GM21737 (cell line): ENCODE data around the gene LDHD.

Source experiments
- ATAC-seq: cut with Tn5 transposase; IDR thresholded peaks from one replicate; pipeline ENCODE4 v1.9.1; 2021; ENCODE audit warnings: mild to moderate bottlenecking, moderate library complexity; ENCODE audit not compliant: unreplicated experiment

Gene LDHD

GRCh38 chr16:75114946-75115825 lies 1.4 kb downstream of the LDHD start:
- no peak for ATAC-seq

DNA sequence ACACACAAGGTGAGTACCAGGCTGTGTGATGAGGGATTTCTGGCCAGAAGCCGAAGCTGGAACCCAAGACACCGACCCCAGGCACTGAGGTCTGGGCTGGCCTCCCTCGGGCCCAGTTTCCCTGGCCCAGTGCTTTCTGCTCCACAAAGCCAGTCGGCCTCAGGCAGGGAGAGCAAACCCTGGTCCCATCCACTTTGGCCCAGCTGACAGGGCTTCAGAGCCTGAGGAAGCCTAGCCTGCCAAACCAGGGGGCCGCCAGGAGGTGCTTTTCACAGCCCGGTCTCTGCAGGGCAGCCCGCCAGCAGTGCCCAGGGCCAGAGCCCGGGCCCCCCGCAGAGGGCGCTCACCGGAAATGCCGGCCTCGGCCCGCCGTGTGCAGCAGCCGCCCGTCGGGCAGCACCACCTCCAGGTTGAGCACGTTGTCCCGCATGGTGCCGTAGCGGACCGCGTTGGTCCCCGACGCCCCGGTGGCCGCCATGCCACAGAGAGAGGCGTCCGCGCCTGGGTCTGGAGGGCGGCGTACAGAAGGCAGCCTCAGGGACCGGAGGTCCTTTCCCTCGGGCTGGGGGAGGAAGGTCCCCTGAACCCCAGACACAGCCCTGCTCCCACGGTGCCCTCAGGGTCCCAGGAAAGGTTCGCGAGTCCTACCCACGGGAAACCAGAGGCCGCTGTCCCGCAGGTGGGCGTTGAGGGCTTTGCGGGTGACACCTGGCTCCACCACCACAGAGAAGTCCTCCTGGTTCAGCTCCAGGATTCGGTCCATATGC lies 2.2 kb downstream of the LDHD start:
- no peak for ATAC-seq

- ATAC-seq = no peak
Observed at GRCh38 chr16:75113541-75114121, 2.9 kb downstream of the LDHD start.

GRCh38 chr16:75112734-75113491 lies 3.7 kb downstream of the LDHD start:
- no peak for ATAC-seq

GRCh38 chr16:75111961-75112733 lies 4.4 kb downstream of the LDHD start:
- no peak for ATAC-seq

DNA sequence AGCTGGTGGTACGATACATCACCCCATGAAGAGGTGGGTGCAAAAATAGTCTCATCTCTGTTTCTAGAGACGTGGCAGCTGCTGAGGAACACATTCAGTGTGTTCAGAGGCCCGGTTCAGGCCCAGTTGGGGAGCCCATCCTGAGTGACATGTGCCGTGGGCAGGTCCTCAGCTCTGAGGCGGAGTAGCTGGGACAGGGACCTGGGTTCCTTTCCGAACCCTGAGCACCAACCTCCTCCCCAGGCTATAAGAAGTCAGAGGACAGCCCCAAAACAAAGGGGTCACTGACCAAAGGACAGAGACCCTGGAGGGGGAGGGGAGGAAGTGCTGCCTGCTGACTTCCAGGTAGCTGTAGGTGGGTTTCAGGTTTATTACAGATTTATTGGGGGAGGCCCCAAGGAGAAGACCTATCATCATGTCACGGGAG lies 5.1 kb downstream of the LDHD start:
- no peak for ATAC-seq

DNA sequence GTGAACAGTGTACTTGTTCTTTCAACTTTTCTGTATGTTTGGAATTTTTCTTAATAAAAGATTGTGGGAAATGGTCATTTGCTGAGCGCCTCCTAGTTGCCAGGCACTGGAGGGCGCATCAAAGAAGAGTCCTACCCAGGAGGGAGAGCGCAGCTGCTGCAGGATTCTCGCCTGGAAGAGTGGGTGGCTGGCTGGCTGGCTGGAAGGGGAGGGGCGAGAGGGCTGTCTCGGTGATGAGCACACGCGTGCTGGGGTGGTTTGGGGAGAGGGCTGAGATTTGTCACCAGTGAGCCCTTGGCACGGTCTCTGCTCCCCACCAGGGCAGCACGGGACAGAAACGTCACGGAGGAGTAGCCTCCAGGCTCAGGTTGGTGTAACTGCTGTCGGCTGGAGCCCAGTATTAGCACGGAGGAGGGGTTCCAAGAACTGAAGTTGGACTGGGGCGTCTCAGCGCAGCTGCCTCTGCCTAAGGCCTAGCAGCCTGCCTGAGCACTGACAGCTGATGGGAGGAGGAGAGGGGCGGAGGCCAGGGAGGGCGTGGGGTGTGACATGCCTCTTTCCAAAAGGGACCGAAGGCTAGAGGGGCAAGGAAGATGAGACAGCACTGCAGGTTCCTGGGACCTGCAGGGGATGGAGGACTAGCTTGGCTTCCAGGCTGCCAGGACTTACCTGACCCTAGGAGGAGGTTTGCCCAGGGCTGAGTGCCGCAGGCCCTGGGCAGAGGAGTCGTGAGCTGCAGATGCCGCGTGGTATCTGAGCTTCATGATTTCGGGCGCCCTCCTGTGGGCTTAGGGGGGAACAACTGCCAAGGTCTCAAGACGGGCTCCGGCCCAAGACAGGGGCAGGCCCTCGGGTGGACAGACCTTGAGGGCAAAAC lies 5.7 kb downstream of the LDHD start:
- peak; percentile 60 for ATAC-seq

DNA sequence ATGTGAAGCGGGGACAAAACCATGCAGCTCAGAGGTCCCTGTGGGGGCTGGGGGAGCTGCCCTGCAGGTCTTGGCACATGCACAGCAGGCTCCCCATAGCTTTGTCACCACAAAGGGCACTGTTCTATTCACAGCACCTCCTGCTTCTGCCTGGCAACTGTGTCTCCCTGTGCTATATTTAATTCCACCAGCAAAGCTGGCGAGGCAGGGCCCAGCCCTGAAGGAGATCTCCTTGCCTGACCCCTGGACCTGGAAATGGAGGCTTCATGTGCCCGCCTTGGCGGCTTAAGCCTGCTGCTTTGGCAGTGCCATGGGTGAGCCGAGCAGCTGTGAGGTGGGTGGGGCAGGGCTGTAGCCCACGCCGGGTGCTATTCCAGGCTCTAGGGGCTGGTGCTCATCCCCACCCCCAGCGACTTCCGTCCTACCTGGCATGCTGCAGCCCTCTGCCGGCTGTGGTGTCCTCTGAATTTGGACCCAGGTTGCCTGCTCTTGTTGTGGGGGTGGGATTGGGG lies 6.8 kb downstream of the LDHD start:
- ATAC-seq = no peak

- ATAC-seq = peak; percentile 38
Observed at GRCh38 chr16:75108792-75109731, 7.5 kb downstream of the LDHD start.

DNA sequence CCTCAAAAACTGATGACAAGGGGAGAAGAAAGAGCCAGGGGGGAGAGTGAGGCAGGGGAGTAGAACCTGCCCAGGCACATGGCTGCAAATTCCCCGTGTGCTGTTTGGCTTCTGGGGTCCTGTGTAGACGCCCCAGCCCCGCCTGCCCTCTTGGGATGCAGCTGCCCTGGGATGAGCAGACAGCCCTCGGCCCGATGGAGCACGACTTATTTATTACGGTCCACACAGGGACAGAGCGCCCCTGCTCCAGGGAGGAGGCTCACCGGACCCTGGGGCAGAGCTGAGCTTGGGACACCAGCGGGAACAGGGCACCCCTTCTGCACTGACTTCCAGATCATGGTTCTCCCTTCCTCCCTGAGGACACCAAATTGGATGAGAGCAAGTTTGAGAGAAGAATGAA lies 9.1 kb downstream of the LDHD start:
- no peak for ATAC-seq

DNA sequence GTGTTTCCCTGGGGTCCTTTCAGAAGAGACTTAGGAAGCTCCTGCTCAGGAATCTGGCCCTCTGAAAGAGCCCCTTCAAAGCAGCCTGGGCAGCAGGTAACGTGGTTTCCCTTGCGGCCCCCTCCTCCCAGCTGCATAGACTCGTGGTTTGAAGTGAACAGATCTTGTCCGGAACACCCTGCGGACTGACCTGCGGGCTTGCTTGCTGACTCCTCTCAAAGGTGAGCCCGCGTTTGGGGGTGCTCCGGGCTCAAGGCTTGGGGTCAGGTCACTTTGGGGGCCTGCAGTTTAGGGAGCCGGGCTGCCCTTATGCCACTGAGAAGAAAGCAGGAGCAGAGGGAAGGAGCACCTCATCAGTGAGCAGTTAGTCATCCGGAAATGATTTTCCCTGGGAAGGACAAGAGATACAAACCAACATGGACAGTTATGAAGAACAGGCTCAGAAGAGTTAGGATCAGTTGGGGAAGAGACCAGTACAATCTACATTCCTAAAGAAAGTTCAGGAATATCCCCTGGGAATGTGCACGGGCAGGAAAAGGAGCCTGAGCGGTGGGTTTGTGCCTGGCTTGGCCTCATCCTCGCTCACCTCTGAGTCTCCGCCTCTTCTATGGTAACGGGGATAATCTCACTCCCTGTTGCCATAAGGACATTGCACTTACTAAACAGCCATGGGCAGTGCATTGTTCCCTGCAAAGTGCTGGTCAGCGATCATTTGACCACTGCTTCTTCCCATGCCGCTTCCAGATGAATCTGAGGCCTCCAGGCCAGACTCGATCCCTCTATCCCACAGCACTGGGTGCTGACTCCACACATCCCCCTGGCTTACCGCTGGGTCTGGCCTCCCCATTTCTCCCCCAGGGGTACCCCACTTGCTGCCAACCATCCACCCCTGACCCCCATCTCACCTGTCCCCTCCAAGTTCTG lies 10.0 kb downstream of the LDHD start:
- no peak for ATAC-seq

- no peak for ATAC-seq
Observed at GRCh38 chr16:75105306-75106061, 11.1 kb downstream of the LDHD start.

DNA sequence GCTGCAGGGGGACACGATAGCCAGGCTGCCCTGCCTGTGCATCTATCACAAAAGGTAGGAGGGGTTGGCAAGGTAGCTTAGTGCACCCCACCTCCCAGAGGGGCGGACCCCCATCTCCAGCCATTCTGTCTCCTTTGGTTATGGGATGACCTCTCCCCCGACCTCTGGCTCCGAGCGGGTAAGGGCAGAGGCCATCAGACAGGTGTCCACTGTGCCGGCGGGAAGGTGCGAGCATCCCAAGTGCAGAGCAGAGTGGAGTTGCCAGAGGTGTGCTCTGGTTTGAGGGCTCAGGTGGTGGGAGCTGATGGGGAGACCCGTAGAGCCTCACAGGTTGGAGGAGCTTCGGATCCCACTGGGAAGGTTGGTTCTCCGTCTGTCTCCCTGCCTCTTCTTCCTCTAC lies 11.7 kb downstream of the LDHD start:
- no peak for ATAC-seq

DNA sequence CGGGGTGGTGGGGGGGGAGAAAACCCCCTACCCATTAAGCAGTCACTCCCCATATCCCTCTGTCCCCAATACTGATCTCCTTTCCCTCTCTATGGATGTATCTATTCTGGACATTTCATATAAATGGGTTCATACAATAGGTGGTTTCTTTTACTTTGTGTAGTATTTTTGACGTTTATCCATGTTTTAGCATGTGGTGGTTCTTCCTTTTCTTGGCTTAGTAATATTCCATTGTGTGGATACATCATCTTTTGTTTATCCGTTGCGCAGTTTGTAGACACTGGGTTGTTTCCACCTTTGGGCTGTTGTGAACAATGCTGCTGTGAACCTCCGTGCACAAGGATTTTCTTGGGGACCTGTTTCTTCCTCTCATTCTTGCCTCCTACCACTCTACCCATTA lies 12.6 kb downstream of the LDHD start:
- ATAC-seq = no peak

DNA sequence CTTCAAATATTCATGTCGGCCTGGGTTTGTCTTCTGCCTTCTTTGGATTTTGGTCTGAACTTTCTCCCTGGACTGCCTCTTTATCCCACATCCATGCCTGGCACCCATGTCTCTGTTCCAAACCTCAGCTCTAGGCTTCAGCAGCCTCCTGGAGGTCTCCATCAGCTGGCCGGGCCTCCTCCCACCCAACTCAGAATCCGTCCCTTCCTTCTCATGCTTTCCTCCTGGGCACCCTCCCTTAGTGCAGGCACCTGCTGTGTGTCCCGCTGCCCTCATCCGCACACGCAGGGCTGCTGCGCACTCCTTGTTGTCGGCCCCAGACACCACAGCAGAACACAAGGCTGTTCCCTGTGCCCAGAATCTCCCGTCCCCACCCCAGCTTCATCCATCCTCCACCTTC lies 14.0 kb downstream of the LDHD start:
- no peak for ATAC-seq

DNA sequence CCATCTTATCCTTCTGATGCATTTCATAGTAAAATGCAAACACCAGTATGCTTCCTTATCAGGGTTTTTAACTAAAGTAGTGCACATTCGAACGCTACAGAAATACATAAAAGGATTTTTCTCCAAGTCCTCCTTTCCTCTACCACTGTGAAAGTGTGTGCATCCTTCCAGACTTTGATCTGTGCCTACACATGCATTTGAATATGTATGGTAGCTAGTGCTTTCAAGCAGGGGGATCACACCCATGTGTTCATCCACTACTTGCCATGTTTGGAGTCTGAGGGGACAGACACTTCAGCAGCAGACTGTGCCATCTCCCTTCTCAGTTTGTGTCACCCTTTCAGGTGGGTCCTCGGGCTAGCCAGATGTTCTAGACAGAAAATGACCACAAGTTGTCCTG lies 14.9 kb downstream of the LDHD start:
- ATAC-seq = no peak
